Measurements from ENCODE around the gene RPL28. TPM values are rescaled to one million over a fixed set of nuclear protein-coding genes. Genes with fewer than 3 reads are reported as not detected.
"Not testable (repeated sequence)": the region's sequence is repeated elsewhere in the genome, so short reads cannot be mapped to it uniquely, and the experiment has no call there.

The RPL28 gene
- polyA plus RNA-seq, 3 donors, result 888 to 2,238 (median 2,131) TPM

DNA sequence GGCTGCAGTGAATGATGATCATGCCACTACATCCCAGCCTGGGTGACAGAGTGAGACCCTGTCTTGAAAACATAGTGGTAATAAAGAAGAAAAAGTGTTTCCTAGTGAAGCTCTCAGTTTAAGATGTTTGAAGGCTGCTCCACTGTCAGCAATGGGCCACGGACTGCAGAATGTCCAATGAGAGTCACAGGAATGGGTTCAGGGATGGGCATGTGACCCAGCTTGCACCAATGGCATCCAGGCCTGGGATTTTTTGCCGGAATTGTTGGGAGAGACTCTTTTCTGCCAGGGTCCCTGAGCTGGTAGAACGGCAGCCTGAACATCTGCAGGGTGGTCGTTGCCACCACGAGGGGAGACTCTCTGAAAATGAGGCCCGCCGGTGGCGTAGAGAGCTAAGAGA, 51.1 kb downstream of the RPL28 start:
- H3K27ac ChIP-seq (ENCODE audit: low read depth, low read length), result no peak overlapping the region
- 39 to 49% (median 41%) methylated on average over 8 of the region's 8 CpGs for WGBS, 3 donors

DNA sequence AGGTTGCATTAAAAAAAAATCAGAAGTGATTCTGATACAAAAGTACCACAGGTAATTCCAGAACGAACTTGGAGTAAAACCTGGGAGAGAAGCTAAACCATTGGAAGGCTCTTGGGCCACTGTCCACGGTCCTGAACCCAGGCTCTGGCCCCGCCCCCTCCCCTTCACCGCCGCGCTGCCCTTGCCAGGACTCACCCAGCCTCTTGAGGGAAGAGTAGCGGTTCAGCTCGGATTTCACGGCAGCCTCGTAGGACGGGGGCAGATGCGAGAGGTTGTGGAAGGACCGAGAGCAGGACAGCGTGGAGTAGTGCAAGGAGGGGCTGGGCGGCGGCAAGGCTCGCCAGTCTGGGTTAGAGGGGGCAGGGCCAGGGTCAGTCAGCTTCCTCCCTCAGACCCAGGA, 51.7 kb downstream of the RPL28 start:
- 1 to 5% (median 1%) methylated on average over 14 to 17 of the region's 17 CpGs for WGBS, 3 donors
- H3K27ac ChIP-seq (ENCODE audit: low read depth, low read length), result no peak overlapping the region

DNA sequence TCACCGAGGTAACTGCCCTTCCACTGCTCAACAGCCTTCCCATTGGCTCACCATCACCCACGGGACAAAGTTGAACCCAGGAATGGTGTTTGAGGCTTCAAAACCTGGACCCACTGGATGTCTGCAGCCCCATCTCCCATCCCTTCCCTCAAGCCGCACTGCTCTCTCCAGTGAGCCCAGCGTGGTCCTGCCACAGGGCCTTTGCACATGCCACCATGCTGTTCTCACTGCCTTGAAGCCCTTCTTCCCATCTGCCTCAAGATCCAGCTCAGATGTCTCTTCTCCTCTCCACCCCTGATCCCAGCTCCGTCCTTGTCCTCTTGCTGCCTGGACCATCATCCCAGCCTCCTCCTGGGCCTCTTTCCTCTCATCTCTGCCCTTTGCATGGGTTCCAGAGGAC, 53.3 kb downstream of the RPL28 start:
- no peak overlapping the region for H3K27ac ChIP-seq (ENCODE audit: low read depth, low read length)
- WGBS, 3 donors, result 58 to 76% (median 76%) methylated on average over 5 of the region's 5 CpGs

DNA sequence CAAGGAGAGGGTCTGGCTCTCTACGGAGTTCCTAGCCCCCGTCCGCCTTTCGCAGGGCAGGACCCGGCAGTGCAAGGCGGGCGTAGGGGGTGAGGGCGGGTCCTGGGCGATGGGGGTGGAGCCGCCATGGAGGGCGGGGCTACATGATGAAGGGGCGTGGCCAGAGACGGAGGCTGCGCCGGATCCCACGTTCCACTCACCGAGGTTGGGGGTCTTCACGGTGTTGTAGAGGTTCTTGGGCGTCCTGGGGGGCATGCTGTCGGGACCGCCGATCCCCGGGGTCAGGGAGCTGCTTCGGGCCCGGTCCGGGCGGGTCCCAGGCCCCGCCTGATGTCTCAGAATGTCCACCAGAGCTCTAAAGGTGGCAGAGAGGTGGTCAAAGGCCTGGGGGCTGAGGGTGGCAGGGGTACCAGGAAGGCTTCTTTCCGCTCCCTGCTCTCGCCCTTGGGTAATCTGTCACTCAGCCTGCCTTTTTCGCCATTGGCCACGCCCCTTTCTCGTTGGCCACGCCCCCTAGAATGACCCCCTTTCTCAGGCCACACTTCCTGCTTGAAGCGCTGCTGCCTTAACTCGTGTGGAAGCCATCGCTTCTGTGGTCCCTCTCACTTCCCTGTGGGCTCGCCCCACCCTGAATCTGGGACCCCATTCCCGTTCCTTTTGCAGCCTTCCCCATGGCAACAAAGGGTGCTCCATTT, 54.8 kb downstream of the RPL28 start:
- 9 to 10% (median 10%) methylated on average over 37 to 39 of the region's 39 CpGs for WGBS, 3 donors
- no peak overlapping the region for H3K27ac ChIP-seq (ENCODE audit: low read depth, low read length)

DNA sequence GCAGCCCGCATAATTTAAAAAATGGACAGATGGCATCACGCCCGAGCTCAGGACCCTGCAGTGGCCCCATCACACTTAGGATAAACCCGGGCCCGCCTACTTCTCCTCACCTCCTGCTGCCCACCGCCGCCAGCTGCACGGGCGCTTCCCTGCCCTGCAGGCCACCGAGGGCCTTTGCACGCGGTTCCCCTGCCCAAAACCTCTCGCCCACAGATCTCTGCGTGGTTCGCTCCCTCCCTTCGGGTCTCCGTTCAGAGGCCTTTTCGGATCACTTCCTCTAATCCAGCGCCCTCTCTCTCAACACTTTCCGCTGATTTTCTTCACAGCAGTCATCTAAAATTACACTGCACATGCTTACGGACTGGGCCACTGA, 55.6 kb downstream of the RPL28 start:
- WGBS, 3 donors, result 4 to 6% (median 5%) methylated on average over 21 of the region's 21 CpGs
- no peak overlapping the region for H3K27ac ChIP-seq (ENCODE audit: low read depth, low read length)

DNA sequence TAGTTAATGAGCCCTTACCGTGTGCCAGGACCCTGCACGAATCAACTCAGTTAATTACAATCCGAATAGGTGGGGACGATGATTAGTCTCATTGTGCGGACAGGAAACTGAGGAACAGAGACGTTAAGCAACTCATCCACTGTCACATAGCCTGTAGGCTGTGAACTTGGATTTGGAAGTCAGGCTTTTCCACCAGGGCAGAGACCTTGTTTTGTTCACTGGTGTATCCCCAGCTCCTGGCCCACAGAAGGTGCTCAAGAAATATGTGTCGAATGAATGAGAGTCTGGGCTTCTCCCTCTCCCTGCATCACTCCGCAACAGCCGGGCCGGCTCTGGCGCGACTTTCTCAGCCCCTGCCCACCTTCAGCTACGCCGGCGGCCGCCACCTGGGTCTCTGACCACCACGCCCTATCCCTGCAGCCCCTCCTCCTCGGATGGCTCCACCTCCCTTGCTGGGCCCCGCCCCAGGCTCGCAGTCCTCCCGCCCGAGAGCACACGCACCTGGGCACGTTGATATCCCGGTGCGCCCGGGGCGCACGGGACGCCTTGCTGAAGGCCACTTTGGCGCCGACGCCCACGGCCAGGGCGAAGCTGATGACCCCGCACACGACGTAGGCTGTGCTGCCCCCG, 56.1 kb downstream of the RPL28 start:
- H3K27ac ChIP-seq (ENCODE audit: low read depth, low read length), result no peak overlapping the region
- WGBS, 3 donors, result 2 to 4% (median 3%) methylated on average over 35 to 39 of the region's 39 CpGs

DNA sequence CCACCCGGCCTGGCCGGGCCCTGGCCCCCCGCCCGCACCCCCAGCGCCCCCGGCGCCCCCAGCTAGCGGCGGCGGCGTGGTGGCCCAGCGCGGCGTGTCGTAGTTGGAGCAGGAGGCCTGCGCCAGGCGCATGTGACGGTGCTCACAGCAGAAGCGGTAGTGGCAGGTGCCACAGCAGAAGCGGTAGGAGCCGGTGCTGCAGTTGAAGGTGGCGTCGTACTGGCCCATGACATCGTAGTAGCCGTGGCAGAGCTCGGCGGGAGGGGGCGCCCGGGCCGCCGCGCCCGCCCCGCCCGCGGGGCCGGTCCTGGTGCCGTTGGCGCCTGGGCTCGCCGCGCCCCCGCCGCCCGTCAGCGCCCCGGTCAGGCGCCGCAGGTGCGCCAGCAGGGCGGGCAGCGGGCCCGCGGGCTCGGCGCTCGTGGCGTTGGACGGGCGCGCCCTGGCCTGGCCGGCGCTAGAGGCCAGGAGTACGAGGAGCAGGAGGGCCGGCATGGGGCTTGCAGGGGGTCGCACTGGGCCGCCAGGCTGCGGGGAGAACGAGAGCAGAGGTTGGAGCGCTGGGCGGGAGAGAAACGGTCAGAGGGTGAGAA, 56.7 kb downstream of the RPL28 start:
- no peak overlapping the region for H3K27ac ChIP-seq (ENCODE audit: low read depth, low read length)
- WGBS, 3 donors, result 1 to 4% (median 2%) methylated on average over 62 to 72 of the region's 72 CpGs

DNA sequence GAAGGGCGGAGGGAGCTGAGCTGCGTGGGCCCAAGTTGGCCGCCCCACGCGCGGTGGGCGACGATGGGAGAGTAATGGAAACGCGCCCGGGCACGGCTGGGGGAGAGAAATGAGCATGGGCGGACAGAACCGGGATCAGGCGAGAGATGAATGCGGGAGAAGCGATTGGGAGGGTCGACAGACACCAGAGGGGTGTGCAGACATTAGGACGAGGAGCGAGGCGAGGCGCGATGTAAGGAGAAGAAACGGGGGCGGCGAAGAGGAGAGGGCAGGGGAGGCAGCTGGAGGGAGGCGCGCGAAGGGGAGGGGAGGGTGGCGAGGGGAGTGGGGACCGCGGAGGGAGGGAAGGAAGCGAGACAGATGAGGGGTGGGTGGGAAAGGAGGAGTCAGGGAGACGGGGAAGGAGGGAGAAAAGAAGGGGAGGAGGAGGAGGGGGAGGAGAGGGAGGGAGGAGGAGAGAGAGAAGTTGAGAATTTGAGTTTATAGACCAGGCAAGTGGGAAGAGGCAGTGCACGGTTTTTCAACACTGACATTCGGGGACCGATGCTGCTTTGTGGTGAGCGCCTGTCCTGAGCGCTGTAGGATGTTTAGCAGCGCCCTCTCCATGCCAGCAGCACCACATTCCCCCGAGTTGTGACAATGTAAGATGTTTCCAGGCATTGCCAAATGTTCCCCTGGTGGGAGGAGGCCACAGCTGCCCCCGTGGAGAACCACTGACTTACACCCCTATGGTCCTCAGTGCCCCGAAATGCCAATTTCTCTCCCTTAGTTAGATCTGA, 57.5 kb downstream of the RPL28 start, which contains the start of gene SHISA7:
SHISA7 (minus strand) TSS at position 256 of the 779 bp plus-strand sequence. CDS start 437 bp downstream, outside the sequence.
- WGBS, 3 donors, result 2 to 4% (median 2%) methylated on average over 43 of the region's 43 CpGs
- no peak within 1 kb of the TSS for H3K27ac ChIP-seq (ENCODE audit: low read depth, low read length)

DNA sequence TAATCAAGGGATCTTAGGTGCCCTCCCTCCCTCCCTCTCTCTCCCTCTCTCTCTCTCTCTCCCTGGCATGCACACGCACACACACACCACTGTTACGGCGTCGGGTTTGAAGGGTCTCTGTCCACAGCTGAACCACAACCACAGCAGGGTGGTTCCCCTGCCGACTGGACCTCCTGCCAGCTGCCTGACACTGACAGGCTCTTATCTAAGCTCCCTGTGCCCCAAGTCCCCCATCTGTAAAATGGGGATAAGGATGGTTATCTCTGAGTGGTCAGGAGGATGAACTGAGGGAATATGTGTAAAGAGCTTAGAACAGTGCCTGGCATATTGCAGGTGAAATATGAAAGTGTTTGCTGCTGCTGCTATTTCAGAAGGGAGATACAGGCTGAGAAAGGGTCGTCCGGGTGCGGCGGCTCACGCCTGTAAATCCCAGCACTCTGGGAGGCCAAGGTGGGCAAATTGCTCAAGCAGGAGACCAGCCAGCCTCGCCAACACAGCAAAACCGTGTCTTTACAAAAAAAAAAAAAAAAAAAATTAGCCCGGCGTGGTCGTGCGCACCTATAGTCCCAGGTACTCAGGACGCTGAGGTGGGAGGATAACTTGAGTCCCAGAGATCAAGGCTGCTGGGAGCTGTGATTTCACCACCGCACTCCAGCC, 58.2 kb downstream of the RPL28 start:
- no peak overlapping the region for H3K27ac ChIP-seq (ENCODE audit: low read depth, low read length)
- WGBS, 3 donors, result 32 to 36% (median 34%) methylated on average over 18 of the region's 18 CpGs

DNA sequence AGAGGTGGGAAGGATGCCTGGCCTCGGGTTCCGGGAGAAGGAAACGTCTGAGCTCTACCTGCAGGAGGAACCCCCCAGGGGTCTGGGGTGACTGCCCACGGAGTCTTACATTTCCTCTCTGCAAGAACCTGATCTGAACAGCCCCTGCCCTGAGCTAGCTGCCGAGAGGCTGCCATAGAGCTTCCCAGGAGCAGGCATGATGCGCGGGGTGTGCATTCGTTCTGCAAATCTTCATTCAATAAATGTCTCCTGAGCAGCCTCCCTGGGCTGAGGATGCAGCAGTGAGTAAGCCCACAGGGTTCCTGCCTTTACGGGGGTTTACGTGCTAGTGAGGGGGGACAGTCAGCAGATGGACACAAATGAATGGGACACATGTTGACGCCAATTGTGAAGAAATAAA, 58.9 kb downstream of the RPL28 start:
- WGBS, 3 donors, result 40 to 44% (median 43%) methylated on average over 11 of the region's 11 CpGs
- H3K27ac ChIP-seq (ENCODE audit: low read depth, low read length), result no peak overlapping the region

DNA sequence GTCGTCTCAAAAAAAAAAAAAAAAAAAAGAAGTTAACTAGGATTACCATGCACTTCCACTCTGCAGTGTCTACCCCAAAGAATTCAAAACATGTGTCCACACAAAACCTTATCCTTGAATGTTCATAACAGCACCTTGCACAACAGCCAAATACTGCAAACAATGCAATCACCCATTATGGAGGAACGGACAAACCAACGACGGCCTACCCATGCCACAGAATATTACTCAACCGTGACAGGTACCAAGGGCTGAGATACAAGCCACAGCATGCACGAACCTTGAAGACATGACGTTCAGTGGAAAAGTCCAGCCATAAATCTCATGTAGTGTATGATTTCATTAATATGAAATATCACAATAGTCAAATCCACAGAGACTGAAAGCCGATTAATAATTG, 60.3 kb downstream of the RPL28 start:
- H3K27ac ChIP-seq (ENCODE audit: low read depth, low read length), result no peak overlapping the region
- WGBS, 3 donors, result 54 to 55% (median 54%) methylated on average over 8 of the region's 8 CpGs

DNA sequence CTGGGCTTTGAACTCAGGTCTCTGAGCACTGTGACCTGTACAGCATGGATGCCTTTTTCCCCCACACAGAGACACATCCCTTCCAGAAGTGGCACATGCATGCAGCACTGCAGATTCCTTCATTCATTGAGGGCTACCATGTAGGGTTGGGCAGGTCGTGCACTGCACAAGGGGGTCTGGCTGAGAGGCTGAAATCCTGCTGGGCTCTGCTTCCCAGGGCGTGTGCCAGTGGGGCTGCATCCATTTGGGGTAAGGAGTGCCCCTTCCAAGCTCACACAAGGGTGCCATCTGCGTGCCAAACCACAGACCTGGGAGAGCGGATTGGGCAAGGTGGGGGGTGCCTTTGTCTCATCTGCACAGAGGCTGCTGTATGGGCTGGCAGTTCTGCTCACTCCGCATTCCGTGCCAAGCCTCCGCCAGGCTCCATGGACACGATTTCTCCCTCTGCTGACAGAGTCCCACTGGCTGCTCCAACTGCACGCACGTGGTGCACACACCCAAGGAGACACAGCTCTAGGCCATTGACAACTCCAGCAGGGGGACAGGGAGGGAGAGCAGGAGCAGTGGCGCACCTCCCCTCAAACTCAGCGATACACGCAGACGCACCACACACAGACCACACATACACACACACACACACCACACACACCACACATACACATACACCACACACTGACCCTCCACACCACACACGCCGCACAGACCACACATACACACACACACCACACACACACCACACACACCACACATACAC, 61.9 kb downstream of the RPL28 start:
- no peak overlapping the region for H3K27ac ChIP-seq (ENCODE audit: low read depth, low read length)
- 29 to 32% (median 32%) methylated on average over 15 to 16 of the region's 16 CpGs for WGBS, 3 donors

DNA sequence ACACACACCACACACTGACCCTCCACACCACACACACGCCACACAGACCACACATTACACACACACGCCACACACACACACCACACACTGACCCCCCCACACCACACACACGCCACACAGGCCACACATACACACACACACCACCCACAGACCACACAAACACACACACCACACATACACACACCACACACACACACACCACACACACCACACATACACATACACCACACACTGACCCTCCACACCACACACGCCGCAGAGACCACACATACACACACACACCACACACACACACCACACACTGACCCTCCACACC, 62.4 kb downstream of the RPL28 start:
- not testable (repeated sequence) for H3K27ac ChIP-seq (ENCODE audit: low read depth, low read length)
- WGBS, 3 donors, result 85 to 89% (median 89%) methylated on average over 5 of the region's 5 CpGs

DNA sequence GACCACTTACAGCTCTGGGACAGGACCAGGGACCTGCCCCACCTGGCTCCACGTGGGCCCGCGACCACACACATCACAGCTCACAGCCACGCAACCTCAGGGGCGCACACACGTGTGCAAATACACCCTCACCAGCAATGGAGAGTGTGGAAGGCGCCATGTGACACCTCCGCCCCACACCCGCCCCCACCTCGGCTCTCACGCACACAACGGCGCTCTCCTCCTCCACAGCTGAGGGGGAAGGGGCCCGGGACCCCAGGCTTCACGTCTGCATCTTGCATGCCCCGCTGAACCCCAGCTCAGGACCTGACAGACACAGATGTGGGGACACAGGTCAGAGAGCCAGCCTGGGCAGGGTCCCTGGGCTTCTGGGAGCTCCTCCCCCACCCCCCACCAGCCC, 63.7 kb downstream of the RPL28 start:
- H3K27ac ChIP-seq (ENCODE audit: low read depth, low read length), result no peak overlapping the region
- WGBS, 3 donors, result 29 to 34% (median 30%) methylated on average over 16 of the region's 16 CpGs

DNA sequence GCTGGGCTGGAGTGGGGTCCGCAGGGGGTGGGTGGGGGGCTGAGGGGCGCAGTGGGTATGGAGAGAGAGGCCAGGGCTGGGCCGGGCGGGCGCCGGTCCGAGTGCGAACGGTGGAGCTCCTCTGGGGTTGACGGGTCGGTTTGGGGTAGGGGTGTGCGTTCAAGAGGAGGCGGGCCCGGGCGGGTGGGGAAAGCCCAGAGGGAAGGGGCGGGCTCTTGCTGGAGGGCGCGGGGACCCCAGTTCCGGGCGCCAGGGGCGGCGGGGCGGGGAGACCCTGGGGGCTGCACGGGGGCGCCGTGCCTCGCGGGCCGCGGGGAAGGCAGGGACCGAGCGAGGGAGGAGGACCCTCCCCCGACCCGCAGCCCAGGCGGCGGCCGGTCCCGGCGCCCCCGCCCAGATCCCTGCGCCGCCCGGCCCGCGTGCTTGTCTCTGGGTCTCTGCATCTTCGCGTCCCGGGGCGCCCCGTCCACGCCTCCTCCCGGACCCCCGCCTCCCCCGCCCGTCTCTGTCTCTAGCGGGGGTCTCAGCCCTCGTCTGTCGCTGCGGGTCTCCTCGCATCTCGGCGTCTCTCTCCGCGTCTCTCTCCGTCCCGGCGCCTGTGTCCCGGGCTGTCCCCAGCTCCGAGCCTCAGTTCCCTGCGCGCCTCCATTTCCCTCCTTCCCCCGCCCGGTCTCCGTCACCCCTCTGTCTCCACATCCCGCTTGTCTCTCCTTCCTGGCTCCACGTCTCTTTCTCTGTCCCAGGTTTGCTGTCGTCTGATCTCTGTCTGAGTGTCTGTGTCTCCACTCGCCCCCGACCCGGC, 65.6 kb downstream of the RPL28 start:
- 1 to 2% (median 1%) methylated on average over 31 to 80 of the region's 80 CpGs for WGBS, 3 donors

DNA sequence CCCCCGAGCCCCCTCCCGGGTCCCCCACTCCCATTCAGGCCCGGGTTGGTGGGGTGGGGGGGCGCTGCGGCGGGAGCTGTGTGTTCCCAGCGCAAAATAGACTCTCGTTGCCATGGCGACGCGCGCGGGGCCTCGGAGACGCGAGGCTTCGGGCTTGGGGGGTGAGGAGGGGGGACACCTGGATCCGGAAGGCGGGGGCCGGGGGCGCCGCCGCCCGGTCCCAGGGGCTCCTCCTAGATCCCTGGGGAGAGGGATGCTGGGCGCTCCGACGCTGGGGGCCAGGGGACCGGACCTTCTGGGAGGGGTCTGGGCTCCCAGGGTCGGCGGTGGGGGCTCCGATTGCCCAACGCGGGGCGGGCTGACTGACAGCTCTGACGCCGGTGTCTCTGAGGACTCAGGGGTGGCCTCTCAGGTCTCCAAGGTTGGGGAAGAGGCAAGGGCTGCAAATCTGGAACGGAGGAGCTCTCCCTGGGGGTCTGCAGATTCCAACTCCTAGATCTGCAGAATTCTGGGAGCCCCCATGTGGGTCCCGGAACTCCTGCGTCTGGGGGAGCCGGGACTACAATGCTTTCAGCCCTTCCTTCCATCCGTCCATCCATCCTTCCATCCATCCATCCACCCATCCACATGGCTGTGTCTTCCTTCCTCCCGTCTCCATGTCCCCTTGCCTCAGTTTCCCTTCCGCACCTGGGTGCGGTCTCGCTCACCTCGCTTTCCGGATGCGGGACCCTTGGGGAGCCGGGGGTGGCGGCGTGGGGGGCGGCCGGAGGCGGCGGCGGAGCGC, 66.4 kb downstream of the RPL28 start:
- H3K27ac ChIP-seq (ENCODE audit: low read depth, low read length), result no peak overlapping the region
- WGBS, 3 donors, result 2 to 4% (median 2%) methylated on average over 46 to 57 of the region's 57 CpGs

More for the DNA sequence above, 65.6 kb downstream of the RPL28 start:
- no peak overlapping the region for H3K27ac ChIP-seq (ENCODE audit: low read depth, low read length)

All from adipose tissue (tissue), 3 donors.